Panc1 (cell line): Measurements from ENCODE around the gene GATA5.

Experiments
- CTCF ChIP-seq: fragments of 450-650 bp; IDR thresholded peaks from 2 replicates; pipeline ENCODE4 v1.5.1; 2017; ENCODE audit warnings: mild to moderate bottlenecking
- POLR2AphosphoS5 ChIP-seq: IDR thresholded peaks from 2 replicates; pipeline ENCODE4 v1.6.1; 2012; ENCODE audit warnings: mild to moderate bottlenecking, low read depth, low read length, moderate library complexity
- TCF7L2 ChIP-seq: IDR thresholded peaks from 2 replicates; pipeline ENCODE4 v1.6.1; 2011; ENCODE audit warnings: mild to moderate bottlenecking, low read depth, low read length, inconsistent platforms

- TF ChIP-seq CTCF (no peak), TCF7L2 (no peak), POLR2AphosphoS5 (no peak)
These were observed 23.2 kb downstream of the GATA5 start for GRCh38 chr20:62452475-62453095.
